Endothelial cell of umbilical vein (primary cell): ENCODE measurements around the gene TFAP2D. TPM values are rescaled to one million over a fixed set of nuclear protein-coding genes. Genes with fewer than 3 reads are reported as not detected.

Source experiments
- BruUV-seq: library from RNA; stranded (reverse); fragments of 400-500 nt; replicated peaks from 2 replicates; lab custom pipeline; 2021; lab: Mats Ljungman, UMichigan
- CTCF ChIA-PET: fragments of 300-600, 350-600 bp; sonication (Branson Sonifier 250); formaldehyde crosslinking; loops from one replicate; lab custom pipeline; 2021; ENCODE audit warnings: antibody characterized with exemption, inconsistent platforms; lab: Charles Lee
- POLR2A ChIA-PET: fragments of 300-600, 350-600 bp; sonication (Branson Sonifier 250); formaldehyde crosslinking; loops from one replicate; lab custom pipeline; 2021; ENCODE audit warnings: antibody characterized with exemption, inconsistent platforms; lab: Charles Lee
- DNase-seq: peaks from one replicate; pipeline ENCODE4 v3.0.0-alpha.2; 2011; ENCODE audit warnings: low read depth, low spot score
- FAIRE-seq: peaks from 2 replicates; lab custom pipeline; 2011; peaks lifted over from hg19 to GRCh38; lab: Jason Lieb, UNC
- H2AFZ ChIP-seq: 2 replicates; pipeline ENCODE4 v1.6.0; 2012; ENCODE audit warnings: low read depth, low read length, control low read depth, inconsistent platforms
- H3K27ac ChIP-seq: 2 replicates; pipeline ENCODE4 v1.5.1; 2011; ENCODE audit warnings: low read depth, mild to moderate bottlenecking, control low read depth, low read length, moderate library complexity; ENCODE audit not compliant: insufficient read depth
- H3K27me3 ChIP-seq, 2 experiments: 2 replicates each; pipeline versions ENCODE4 v1.6.0 to v1.6.1; 2011; ENCODE audit warnings: low read length in 2 of 2, mixed read lengths in 1 of 2; ENCODE audit not compliant: control insufficient read depth in 2 of 2, insufficient read depth in 2 of 2
- H3K36me3 ChIP-seq, 2 experiments: 2 replicates in 1 of 2; 3 replicates in 1 of 2; pipeline ENCODE4 v1.5.1; 2011; ENCODE audit warnings: low read length in 2 of 2, mild to moderate bottlenecking in 1 of 2, moderate library complexity in 1 of 2; ENCODE audit not compliant: control insufficient read depth in 2 of 2, insufficient read depth in 2 of 2; ENCODE audit errors: extremely low read depth in 1 of 2
- H3K4me1 ChIP-seq: 3 replicates; pipeline ENCODE4 v1.5.1; 2011; ENCODE audit warnings: mild to moderate bottlenecking, low read length; ENCODE audit not compliant: control insufficient read depth, insufficient read depth; ENCODE audit errors: extremely low read depth
- H3K4me2 ChIP-seq: 2 replicates; pipeline ENCODE4 v1.6.1; 2011; ENCODE audit warnings: low read length, control low read depth, mixed read lengths; ENCODE audit not compliant: insufficient read depth
- H3K4me3 ChIP-seq, 3 experiments: fragments of 200-600 bp in 1 of 3; sonication (generic), shearing (Covaris generic) in 1 of 3; replicated peaks in 1 of 3; 2 replicates each; pipeline ENCODE4 v1.5.1; 2011 to 2016; ENCODE audit warnings: control low read depth in 3 of 3, low read length in 3 of 3, mild to moderate bottlenecking in 2 of 3, inconsistent platforms in 1 of 3, low read depth in 1 of 3, moderate library complexity in 1 of 3; ENCODE audit not compliant: insufficient read depth in 1 of 3
- H3K79me2 ChIP-seq: 2 replicates; pipeline ENCODE4 v1.6.0; 2012; ENCODE audit warnings: low read length, inconsistent platforms; ENCODE audit not compliant: control insufficient read depth, insufficient read depth
- H3K9ac ChIP-seq: replicated peaks from 2 replicates; pipeline ENCODE3; 2011; ENCODE audit warnings: low read length, control low read depth; ENCODE audit not compliant: insufficient read depth; ENCODE audit errors: extremely low read depth
- H3K9me1 ChIP-seq: replicated peaks from 3 replicates; pipeline ENCODE4 v1.6.0; 2011; ENCODE audit warnings: mild to moderate bottlenecking, low read length; ENCODE audit not compliant: control insufficient read depth, insufficient read depth; ENCODE audit errors: extremely low read depth
- H3K9me3 ChIP-seq: replicated peaks from 2 replicates; pipeline ENCODE4 v1.5.1; 2012; ENCODE audit warnings: low read length, inconsistent platforms; ENCODE audit not compliant: control insufficient read depth, insufficient read depth
- H4K20me1 ChIP-seq: replicated peaks from 2 replicates; pipeline ENCODE3; 2011; ENCODE audit warnings: mild to moderate bottlenecking, low read length; ENCODE audit not compliant: control insufficient read depth, insufficient read depth; ENCODE audit errors: extremely low read depth
- EZH2 ChIP-seq: IDR thresholded peaks from 2 replicates; pipeline ENCODE4 v1.6.1; 2012; ENCODE audit warnings: borderline replicate concordance, low read depth, mild to moderate bottlenecking, moderate library complexity, low read length, inconsistent platforms; ENCODE audit not compliant: severe bottlenecking
- GATA2 ChIP-seq: IDR thresholded peaks from 2 replicates; pipeline ENCODE4 v1.7.0; 2011; ENCODE audit warnings: low read depth, mild to moderate bottlenecking, moderate library complexity, mixed read lengths, low read length; ENCODE audit not compliant: insufficient read length, insufficient read depth
- JUN ChIP-seq: IDR thresholded peaks from 2 replicates; pipeline ENCODE4 v1.6.1; 2011; ENCODE audit warnings: borderline replicate concordance, low read depth; ENCODE audit not compliant: insufficient read length, insufficient read depth
- POLR2AphosphoS5 ChIP-seq: IDR thresholded peaks from 2 replicates; pipeline ENCODE4 v1.6.1; 2012; ENCODE audit warnings: low read depth, mild to moderate bottlenecking, control low read depth, low read length, moderate library complexity; ENCODE audit not compliant: insufficient read depth
- dilution Hi-C: fragments of 300-500 bp; cut with MboI; formaldehyde crosslinking; loops from one replicate; pipeline ENCODE4 v1.15.0; 2019; ENCODE audit warnings: low sequenced_read_pairs; ENCODE audit not compliant: extremely low pct_ligation_motif_present
- intact Hi-C: fragments of 100-400 bp; cut with micrococcal nuclease; formaldehyde crosslinking; loops from one replicate; pipeline ENCODE4 v1.10.0; 2022
- polyA plus RNA-seq, 4 experiments: library from polyadenylated mRNA; depleted of rRNA in 3 of 4; stranded (reverse) in 3 of 4; unstranded in 1 of 4; fragments of >200 nt; gene quantifications; 2 replicates each; pipeline versions ENCODE4 v1.2.1 to v1.2.3, GENCODE V29; 2011 to 2012; ENCODE audit warnings: missing spikeins in 1 of 4
- total RNA-seq: library from RNA; stranded (reverse); gene quantifications from 2 replicates; pipeline ENCODE4 v1.2.3, GENCODE V29; 2021
- TF ChIP-seq, protein P1 (sequence below), 2 donors: IDR thresholded peaks; 1 replicate in 1 of 2; 2 replicates in 1 of 2; pipeline ENCODE4 v1.5.1; 2011; ENCODE audit warnings: low read length in 2 of 2, mild to moderate bottlenecking in 2 of 2, moderate library complexity in 2 of 2, control low read depth in 1 of 2, inconsistent platforms in 1 of 2, low read depth in 1 of 2; ENCODE audit not compliant: insufficient read depth in 1 of 2; ENCODE audit errors: extremely low read depth in 1 of 2
- TF ChIP-seq, protein P2 (sequence below): IDR thresholded peaks from 2 replicates; pipeline ENCODE4 v1.6.1; 2011; ENCODE audit not compliant: insufficient read depth, insufficient read length

TFAP2D gene
- total and polyA plus RNA-seq, 2 donors (not counting 3 experiments of a cell fraction or from before 2014, with no cell fraction given), result not detected

DNA sequence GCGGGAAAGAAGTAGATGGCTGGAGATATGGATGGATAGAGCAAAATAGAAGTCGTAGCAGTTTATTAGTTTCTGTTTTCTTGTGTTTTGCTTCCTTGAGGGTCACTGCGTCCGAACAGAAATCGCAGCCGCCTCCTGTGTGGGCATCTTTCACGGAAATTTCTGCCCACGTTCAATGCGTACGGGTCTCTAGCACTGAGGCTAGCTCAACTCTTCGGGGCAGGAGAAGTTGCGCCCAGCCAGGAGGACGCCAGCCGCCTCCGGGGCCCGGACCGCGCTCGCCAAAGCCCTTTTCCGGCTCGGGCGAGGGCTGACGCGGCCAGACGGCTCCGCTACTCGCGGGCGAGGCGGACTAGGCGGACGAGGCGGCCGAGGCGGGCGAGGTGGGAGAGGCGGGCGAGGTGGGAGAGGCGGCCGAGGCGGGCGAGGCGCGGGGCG is 106.2 kb downstream of the TFAP2D start:
- peak overlapping the region; percentile 50 for H2AFZ ChIP-seq
- no TSS peak for BruUV-seq
- CTCF ChIA-PET, result interaction anchor here (1.3 to 4.2 kb wide), 2 partner anchors 1140 to 1230 kb away, joined by 5 to 34 read pairs; no protein-coding TSS in a partner anchor
- peaks cover 62 to 82% of the 10 kb centered on the region in 2 experiments for H3K27me3 ChIP-seq
- H3K9me1 ChIP-seq, result no peaks in the 10 kb centered on the region
- no peaks in the 10 kb centered on the region for H3K4me1 ChIP-seq
- POLR2A ChIA-PET, result no interaction called here
- intact Hi-C loops, result loop anchor here (10.0 kb wide), 1 partner anchor 1035 kb away; no protein-coding TSS in a partner anchor
- TF ChIP-seq EZH2, result peak; percentile 69
- TF ChIP-seq JUN, result no peak
- no peaks in the 10 kb centered on the region for H3K9me3 ChIP-seq
- no peak for DNase-seq
- H3K4me2 ChIP-seq, result peak overlapping the region; percentile 11
- H3K79me2 ChIP-seq, result no peaks in the 10 kb centered on the region
- no peaks in the 10 kb centered on the region for H3K36me3 ChIP-seq
- dilution Hi-C loops, result no loop called here
- H3K4me3 ChIP-seq, result no peak overlapping the region
- H4K20me1 ChIP-seq, result no peaks in the 10 kb centered on the region
- H3K27ac ChIP-seq, result no peak overlapping the region
- H3K9ac ChIP-seq, result no peak overlapping the region
- FAIRE-seq, result no peak

DNA sequence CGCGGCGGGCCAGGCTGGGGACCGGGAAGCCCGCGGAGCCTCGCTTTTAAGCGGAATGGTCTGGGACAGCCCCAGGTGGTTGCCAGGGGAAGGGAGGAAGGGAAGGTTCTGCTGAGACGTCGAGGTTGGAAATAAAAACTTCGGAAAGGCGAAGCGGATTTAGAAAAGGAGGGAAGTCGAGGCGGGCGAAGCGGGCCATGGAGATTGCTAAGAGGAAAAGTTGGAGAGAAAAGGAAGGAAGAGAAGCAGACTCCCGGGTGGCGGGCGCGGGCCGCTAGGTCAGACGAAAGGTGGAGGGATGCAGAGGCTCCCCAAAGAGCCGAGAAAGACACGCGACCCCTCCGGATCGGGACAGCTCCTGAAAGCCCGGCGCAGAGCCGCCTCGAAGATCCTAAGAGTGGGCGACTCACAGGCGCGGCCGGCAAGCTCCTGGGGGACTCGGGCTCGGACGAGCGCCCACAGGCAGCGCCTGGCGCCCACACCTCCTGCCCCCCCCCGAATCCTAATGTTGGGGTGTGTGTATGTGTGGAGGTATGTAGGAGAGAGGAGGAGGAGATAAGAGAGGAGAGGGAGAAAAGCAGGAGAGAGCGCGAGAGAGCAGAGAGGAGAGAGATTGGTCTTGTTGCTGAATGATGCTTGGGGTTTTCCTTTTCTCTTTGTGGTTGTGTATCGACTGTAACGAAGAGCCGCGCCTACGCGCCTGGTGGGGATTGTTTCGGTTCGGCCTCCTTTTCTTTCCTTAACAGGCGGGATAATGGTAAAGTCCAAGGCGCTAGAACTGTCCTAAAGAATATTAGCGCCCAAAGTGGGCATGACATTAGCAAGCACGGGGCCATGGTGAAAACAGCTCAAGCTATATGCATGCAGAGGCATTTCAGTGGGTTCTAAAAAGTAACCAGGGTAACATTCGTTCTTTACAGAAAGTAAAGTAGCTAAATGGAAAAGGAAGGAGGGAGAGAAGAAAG is 106.9 kb downstream of the TFAP2D start:
- no peak for FAIRE-seq
- Histone ChIP-seq H3K27me3 (peaks cover 62 to 89% of the 10 kb centered on the region in 2 experiments), H3K4me1 (no peaks in the 10 kb centered on the region), H3K36me3 (no peaks in the 10 kb centered on the region), H3K4me3 (no peak overlapping the region), H4K20me1 (no peaks in the 10 kb centered on the region), H3K9me3 (no peaks in the 10 kb centered on the region), H3K9ac (no peak overlapping the region), H3K27ac (no peak overlapping the region), H2AFZ (no peak overlapping the region), H3K9me1 (no peaks in the 10 kb centered on the region), H3K4me2 (no peak overlapping the region), H3K79me2 (no peaks in the 10 kb centered on the region)
- CTCF ChIA-PET, result interaction anchor here (0.6 kb wide), 1 partner anchor 1209 kb away, joined by 4 read pairs; no protein-coding TSS in a partner anchor
- no peak for DNase-seq
- TF ChIP-seq EZH2, result peak; percentile 89
- TF ChIP-seq GATA2, result no peak
- TF ChIP-seq, protein P1, sequence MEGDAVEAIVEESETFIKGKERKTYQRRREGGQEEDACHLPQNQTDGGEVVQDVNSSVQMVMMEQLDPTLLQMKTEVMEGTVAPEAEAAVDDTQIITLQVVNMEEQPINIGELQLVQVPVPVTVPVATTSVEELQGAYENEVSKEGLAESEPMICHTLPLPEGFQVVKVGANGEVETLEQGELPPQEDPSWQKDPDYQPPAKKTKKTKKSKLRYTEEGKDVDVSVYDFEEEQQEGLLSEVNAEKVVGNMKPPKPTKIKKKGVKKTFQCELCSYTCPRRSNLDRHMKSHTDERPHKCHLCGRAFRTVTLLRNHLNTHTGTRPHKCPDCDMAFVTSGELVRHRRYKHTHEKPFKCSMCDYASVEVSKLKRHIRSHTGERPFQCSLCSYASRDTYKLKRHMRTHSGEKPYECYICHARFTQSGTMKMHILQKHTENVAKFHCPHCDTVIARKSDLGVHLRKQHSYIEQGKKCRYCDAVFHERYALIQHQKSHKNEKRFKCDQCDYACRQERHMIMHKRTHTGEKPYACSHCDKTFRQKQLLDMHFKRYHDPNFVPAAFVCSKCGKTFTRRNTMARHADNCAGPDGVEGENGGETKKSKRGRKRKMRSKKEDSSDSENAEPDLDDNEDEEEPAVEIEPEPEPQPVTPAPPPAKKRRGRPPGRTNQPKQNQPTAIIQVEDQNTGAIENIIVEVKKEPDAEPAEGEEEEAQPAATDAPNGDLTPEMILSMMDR (IDR thresholded peaks at IDR 0.05; ENCODE audit: extremely low read depth in 1 of 2, insufficient read depth in 1 of 2, low read depth in 1 of 2, low read length in 2 of 2), result no peak
- no peak for TF ChIP-seq POLR2AphosphoS5
- TF ChIP-seq, protein P2, sequence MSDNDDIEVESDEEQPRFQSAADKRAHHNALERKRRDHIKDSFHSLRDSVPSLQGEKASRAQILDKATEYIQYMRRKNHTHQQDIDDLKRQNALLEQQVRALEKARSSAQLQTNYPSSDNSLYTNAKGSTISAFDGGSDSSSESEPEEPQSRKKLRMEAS, result no peak
- intact Hi-C loops, result loop anchor here (10.0 kb wide), 1 partner anchor 1035 kb away; no protein-coding TSS in a partner anchor
- dilution Hi-C loops, result no loop called here
- POLR2A ChIA-PET, result no interaction called here
- no TSS peak for BruUV-seq
